MG63 (cell line): Measurements from ENCODE around the gene BRIX1. TPM values are rescaled to one million over a fixed set of nuclear protein-coding genes. Genes with fewer than 3 reads are reported as not detected.

ENCODE experiments used
- total RNA-seq: library from RNA; depleted of rRNA; stranded (reverse); fragments of >200 nt; shearing (Covaris generic); gene quantifications from 2 replicates; pipeline ENCODE4 v1.2.3, GENCODE V29; 2014; ENCODE audit warnings: low replicate concordance; rRNA removed

Gene BRIX1
- total RNA-seq, 1 experiment from 2014 or later, result 83.9 TPM

Other genes starting within 250 kb of the BRIX1 start
- not detected in 2 replicates for gene TTC23L, start 76.5 kb upstream of the BRIX1 start, total RNA-seq
- gene RAD1, start 207 bp upstream of the BRIX1 start, total RNA-seq, result 30.9 and 36.2 TPM in 2 replicates
- 17.5 and 26.9 TPM in 2 replicates for gene DNAJC21, start 13.8 kb downstream of the BRIX1 start, total RNA-seq
- not detected in 2 replicates for gene AGXT2, start 132.2 kb downstream of the BRIX1 start, total RNA-seq